Measurements from ENCODE around the gene KLHL6. TPM values are rescaled to one million over a fixed set of nuclear protein-coding genes. Genes with fewer than 3 reads are reported as not detected.

Gene KLHL6
- total and polyA plus RNA-seq, 4 donors, result 0.42 to 3.8 (median 1.0) TPM

DNA sequence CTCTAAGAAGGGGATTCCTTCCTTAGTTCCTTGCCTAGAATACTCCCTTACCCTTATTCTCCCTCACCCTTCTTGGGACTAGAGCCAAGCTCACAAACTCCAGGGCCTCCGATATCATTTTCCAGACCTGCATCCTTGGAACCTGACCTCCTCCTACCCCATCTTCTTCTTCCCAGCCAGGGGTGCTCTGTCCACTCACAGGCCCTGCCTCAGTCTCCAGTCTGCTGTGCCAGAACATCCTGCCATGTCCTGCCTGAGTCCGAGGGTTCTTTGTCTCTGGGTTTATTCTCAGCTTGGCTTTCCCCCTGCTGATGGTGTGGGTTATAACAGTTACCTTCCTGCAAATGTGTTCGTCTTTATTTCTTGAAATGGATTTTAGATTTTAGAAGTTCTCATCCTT is 67.2 kb downstream of the KLHL6 start:
- Histone ChIP-seq H3K4me3 (ENCODE audit: low read depth in 1 of 3, low read length in 3 of 3) (no peak overlapping the region), H3K27me3 (ENCODE audit: control insufficient read depth in 4 of 4, insufficient read depth in 4 of 4, low read length in 3 of 4) (no peaks in the 10 kb centered on the region), H3K9me3 (ENCODE audit: control insufficient read depth in 4 of 4, low read length in 3 of 4) (no peaks in the 10 kb centered on the region), H3K4me1 (ENCODE audit: control insufficient read depth in 4 of 4, insufficient read depth in 4 of 4, low read length in 3 of 4) (peaks cover 1 to 26% (median 14%) of the 10 kb centered on the region in 4 donors), H3K27ac (ENCODE audit: low read depth in 1 of 2, low read length in 2 of 2) (no peak overlapping the region), H3K9ac (ENCODE audit: low read depth in 1 of 2, low read length in 2 of 2) (no peak overlapping the region), H3K36me3 (ENCODE audit: control insufficient read depth in 4 of 4, insufficient read depth in 3 of 4, low read depth in 1 of 4, low read length in 3 of 4) (no peaks in the 10 kb centered on the region)
- 96% methylated on average over 3 of the region's 3 CpGs for WGBS
- TF ChIP-seq GABPA (IDR thresholded peaks at IDR 0.05 in 1 of 2, conservative IDR thresholded peaks at IDR 0.05 in 1 of 2) (no peak), HNF4A (conservative IDR thresholded peaks at IDR 0.05) (no peak), FOXA2 (IDR thresholded peaks at IDR 0.05) (no peak), RAD21 (IDR thresholded peaks at IDR 0.05) (no peak)
- TF ChIP-seq, protein P1, sequence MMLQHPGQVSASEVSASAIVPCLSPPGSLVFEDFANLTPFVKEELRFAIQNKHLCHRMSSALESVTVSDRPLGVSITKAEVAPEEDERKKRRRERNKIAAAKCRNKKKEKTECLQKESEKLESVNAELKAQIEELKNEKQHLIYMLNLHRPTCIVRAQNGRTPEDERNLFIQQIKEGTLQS (IDR thresholded peaks at IDR 0.05), result no peak
- TF ChIP-seq, protein P2, sequence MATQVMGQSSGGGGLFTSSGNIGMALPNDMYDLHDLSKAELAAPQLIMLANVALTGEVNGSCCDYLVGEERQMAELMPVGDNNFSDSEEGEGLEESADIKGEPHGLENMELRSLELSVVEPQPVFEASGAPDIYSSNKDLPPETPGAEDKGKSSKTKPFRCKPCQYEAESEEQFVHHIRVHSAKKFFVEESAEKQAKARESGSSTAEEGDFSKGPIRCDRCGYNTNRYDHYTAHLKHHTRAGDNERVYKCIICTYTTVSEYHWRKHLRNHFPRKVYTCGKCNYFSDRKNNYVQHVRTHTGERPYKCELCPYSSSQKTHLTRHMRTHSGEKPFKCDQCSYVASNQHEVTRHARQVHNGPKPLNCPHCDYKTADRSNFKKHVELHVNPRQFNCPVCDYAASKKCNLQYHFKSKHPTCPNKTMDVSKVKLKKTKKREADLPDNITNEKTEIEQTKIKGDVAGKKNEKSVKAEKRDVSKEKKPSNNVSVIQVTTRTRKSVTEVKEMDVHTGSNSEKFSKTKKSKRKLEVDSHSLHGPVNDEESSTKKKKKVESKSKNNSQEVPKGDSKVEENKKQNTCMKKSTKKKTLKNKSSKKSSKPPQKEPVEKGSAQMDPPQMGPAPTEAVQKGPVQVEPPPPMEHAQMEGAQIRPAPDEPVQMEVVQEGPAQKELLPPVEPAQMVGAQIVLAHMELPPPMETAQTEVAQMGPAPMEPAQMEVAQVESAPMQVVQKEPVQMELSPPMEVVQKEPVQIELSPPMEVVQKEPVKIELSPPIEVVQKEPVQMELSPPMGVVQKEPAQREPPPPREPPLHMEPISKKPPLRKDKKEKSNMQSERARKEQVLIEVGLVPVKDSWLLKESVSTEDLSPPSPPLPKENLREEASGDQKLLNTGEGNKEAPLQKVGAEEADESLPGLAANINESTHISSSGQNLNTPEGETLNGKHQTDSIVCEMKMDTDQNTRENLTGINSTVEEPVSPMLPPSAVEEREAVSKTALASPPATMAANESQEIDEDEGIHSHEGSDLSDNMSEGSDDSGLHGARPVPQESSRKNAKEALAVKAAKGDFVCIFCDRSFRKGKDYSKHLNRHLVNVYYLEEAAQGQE (IDR thresholded peaks at IDR 0.05), result no peak
- TF ChIP-seq, protein P3, sequence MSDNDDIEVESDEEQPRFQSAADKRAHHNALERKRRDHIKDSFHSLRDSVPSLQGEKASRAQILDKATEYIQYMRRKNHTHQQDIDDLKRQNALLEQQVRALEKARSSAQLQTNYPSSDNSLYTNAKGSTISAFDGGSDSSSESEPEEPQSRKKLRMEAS (IDR thresholded peaks at IDR 0.05), result no peak
- DNase-seq (ENCODE audit: low spot score), result no peak

DNA sequence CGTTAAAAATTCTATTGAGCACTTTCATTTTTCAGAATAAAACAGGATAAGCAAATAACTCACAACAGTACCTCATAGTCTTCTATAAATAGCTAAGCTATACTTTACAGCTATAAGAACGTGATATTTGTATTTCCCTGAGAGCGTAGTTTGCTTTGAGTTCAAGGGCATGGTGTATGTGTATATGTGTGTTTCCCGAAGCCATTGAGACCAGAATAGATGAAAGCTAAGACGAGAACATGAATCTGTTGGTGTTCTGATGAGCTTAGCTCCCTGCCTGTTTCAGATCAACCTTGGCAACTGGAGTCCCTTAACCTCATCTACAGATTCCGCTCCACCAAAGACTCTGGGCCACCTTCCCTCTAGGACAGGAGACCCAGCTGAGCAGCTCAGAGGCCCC is 67.6 kb downstream of the KLHL6 start:
- no peak overlapping the region for H3K27ac ChIP-seq (ENCODE audit: low read depth in 1 of 2, low read length in 2 of 2)
- no peak overlapping the region for H3K4me3 ChIP-seq (ENCODE audit: low read depth in 1 of 3, low read length in 3 of 3)
- peaks cover 1 to 29% (median 17%) of the 10 kb centered on the region in 4 donors for H3K4me1 ChIP-seq (ENCODE audit: control insufficient read depth in 4 of 4, insufficient read depth in 4 of 4, low read length in 3 of 4)
- H3K27me3 ChIP-seq (ENCODE audit: control insufficient read depth in 4 of 4, insufficient read depth in 4 of 4, low read length in 3 of 4), result no peaks in the 10 kb centered on the region
- no peaks in the 10 kb centered on the region for H3K36me3 ChIP-seq (ENCODE audit: control insufficient read depth in 4 of 4, insufficient read depth in 3 of 4, low read depth in 1 of 4, low read length in 3 of 4)
- H3K9ac ChIP-seq (ENCODE audit: low read depth in 1 of 2, low read length in 2 of 2), result no peak overlapping the region
- TF ChIP-seq TAF1 (conservative IDR thresholded peaks at IDR 0.05) (no peak), GABPA (IDR thresholded peaks at IDR 0.05 in 1 of 2, conservative IDR thresholded peaks at IDR 0.05 in 1 of 2) (no peak), NR2F2 (IDR thresholded peaks at IDR 0.05) (no peak), RXRA (IDR thresholded peaks at IDR 0.05) (no peak), YY1 (IDR thresholded peaks at IDR 0.05) (no peak), EGR1 (IDR thresholded peaks at IDR 0.05; ENCODE audit: low read depth in 2 of 2) (no peak), FOXA1 (IDR thresholded peaks at IDR 0.05) (no peak), HNF4A (conservative IDR thresholded peaks at IDR 0.05) (no peak), JUND (IDR thresholded peaks at IDR 0.05) (no peak)
- TF ChIP-seq, protein P1 (IDR thresholded peaks at IDR 0.05), result no peak
- TF ChIP-seq, protein P3 (IDR thresholded peaks at IDR 0.05), result no peak
- TF ChIP-seq, protein P4, sequence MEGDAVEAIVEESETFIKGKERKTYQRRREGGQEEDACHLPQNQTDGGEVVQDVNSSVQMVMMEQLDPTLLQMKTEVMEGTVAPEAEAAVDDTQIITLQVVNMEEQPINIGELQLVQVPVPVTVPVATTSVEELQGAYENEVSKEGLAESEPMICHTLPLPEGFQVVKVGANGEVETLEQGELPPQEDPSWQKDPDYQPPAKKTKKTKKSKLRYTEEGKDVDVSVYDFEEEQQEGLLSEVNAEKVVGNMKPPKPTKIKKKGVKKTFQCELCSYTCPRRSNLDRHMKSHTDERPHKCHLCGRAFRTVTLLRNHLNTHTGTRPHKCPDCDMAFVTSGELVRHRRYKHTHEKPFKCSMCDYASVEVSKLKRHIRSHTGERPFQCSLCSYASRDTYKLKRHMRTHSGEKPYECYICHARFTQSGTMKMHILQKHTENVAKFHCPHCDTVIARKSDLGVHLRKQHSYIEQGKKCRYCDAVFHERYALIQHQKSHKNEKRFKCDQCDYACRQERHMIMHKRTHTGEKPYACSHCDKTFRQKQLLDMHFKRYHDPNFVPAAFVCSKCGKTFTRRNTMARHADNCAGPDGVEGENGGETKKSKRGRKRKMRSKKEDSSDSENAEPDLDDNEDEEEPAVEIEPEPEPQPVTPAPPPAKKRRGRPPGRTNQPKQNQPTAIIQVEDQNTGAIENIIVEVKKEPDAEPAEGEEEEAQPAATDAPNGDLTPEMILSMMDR (IDR thresholded peaks at IDR 0.05; ENCODE audit: low read depth, low read length, missing input control), result no peak
- TF ChIP-seq, protein P5, sequence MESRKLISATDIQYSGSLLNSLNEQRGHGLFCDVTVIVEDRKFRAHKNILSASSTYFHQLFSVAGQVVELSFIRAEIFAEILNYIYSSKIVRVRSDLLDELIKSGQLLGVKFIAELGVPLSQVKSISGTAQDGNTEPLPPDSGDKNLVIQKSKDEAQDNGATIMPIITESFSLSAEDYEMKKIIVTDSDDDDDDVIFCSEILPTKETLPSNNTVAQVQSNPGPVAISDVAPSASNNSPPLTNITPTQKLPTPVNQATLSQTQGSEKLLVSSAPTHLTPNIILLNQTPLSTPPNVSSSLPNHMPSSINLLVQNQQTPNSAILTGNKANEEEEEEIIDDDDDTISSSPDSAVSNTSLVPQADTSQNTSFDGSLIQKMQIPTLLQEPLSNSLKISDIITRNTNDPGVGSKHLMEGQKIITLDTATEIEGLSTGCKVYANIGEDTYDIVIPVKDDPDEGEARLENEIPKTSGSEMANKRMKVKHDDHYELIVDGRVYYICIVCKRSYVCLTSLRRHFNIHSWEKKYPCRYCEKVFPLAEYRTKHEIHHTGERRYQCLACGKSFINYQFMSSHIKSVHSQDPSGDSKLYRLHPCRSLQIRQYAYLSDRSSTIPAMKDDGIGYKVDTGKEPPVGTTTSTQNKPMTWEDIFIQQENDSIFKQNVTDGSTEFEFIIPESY (IDR thresholded peaks at IDR 0.05), result no peak
- H3K9me3 ChIP-seq (ENCODE audit: control insufficient read depth in 4 of 4, low read length in 3 of 4), result no peaks in the 10 kb centered on the region
- DNase-seq (ENCODE audit: low spot score), result no peak
- WGBS, result 94% methylated on average over 6 of the region's 6 CpGs

All from liver (tissue), 9 donors.